Measurements from ENCODE around the gene OCIAD2.
A peak's percentile ranks its signal among the peaks of the same experiment; 100 is the strongest.
"Not testable (repeated sequence)": the region's sequence is repeated elsewhere in the genome, so short reads cannot be mapped to it uniquely, and the experiment has no call there.

The OCIAD2 gene

GRCh38 chr4:48906206-48907173 is at the start of gene OCIAD2:
Gene OCIAD2 (minus strand): TSS chr4:48906774. CDS start chr4:48904549, 2,225 bp downstream.
- DNase-seq (ENCODE audit: low read depth in 2 of 2) = peak; percentile 51 to 71

GRCh38 chr4:48954314-48954713 is 47.7 kb upstream of the OCIAD2 start:
- DNase-seq (ENCODE audit: low read depth in 2 of 2) = no peak

- DNase-seq (ENCODE audit: low read depth in 2 of 2) = no peak
Observed at GRCh38 chr4:48949518-48950219, 43.1 kb upstream of the OCIAD2 start.

- DNase-seq (ENCODE audit: low read depth in 2 of 2) = no peak
Observed at GRCh38 chr4:48949086-48949485, 42.5 kb upstream of the OCIAD2 start.

- DNase-seq (ENCODE audit: low read depth in 2 of 2) = no peak
Observed at GRCh38 chr4:48947731-48948130, 41.2 kb upstream of the OCIAD2 start.

- DNase-seq (ENCODE audit: low read depth in 2 of 2) = no peak
Observed at GRCh38 chr4:48945981-48946380, 39.4 kb upstream of the OCIAD2 start.

- peak in 1 of 2 donors; percentile 2 for DNase-seq (ENCODE audit: low read depth in 2 of 2)
Observed at GRCh38 chr4:48944756-48945241, 38.2 kb upstream of the OCIAD2 start.

GRCh38 chr4:48944252-48944651 is 37.7 kb upstream of the OCIAD2 start:
- DNase-seq (ENCODE audit: low read depth in 2 of 2) = no peak

GRCh38 chr4:48943387-48943786 is 36.8 kb upstream of the OCIAD2 start:
- DNase-seq (ENCODE audit: low read depth in 2 of 2) = no peak

GRCh38 chr4:48939785-48940184 is 33.2 kb upstream of the OCIAD2 start:
- DNase-seq (ENCODE audit: low read depth in 2 of 2) = no peak

- DNase-seq (ENCODE audit: low read depth in 2 of 2) = no peak
Observed at GRCh38 chr4:48938831-48939230, 32.3 kb upstream of the OCIAD2 start.

GRCh38 chr4:48937033-48937432 is 30.5 kb upstream of the OCIAD2 start:
- no peak for DNase-seq (ENCODE audit: low read depth in 2 of 2)

- no peak for DNase-seq (ENCODE audit: low read depth in 2 of 2)
Observed at GRCh38 chr4:48931459-48931858, 24.9 kb upstream of the OCIAD2 start.

- no peak for DNase-seq (ENCODE audit: low read depth in 2 of 2)
Observed at GRCh38 chr4:48930654-48931053, 24.1 kb upstream of the OCIAD2 start.

- DNase-seq (ENCODE audit: low read depth in 2 of 2) = no peak
Observed at GRCh38 chr4:48924416-48924815, 17.8 kb upstream of the OCIAD2 start.

GRCh38 chr4:48923065-48923464 is 16.5 kb upstream of the OCIAD2 start:
- not testable (repeated sequence) for DNase-seq (ENCODE audit: low read depth in 2 of 2)

- DNase-seq (ENCODE audit: low read depth in 2 of 2) = no peak
Observed at GRCh38 chr4:48914311-48914710, 7.7 kb upstream of the OCIAD2 start.

GRCh38 chr4:48913346-48913745 is 6.8 kb upstream of the OCIAD2 start:
- DNase-seq (ENCODE audit: low read depth in 2 of 2) = no peak

GRCh38 chr4:48912349-48912748 is 5.8 kb upstream of the OCIAD2 start:
- DNase-seq (ENCODE audit: low read depth in 2 of 2) = no peak

- DNase-seq (ENCODE audit: low read depth in 2 of 2) = no peak
Observed at GRCh38 chr4:48910511-48910910, 3.9 kb upstream of the OCIAD2 start.

- DNase-seq (ENCODE audit: low read depth in 2 of 2) = peak in 1 of 2 donors; percentile 21
Observed at GRCh38 chr4:48909697-48910096, 3.1 kb upstream of the OCIAD2 start.

GRCh38 chr4:48908687-48909086 is 2.1 kb upstream of the OCIAD2 start:
- DNase-seq (ENCODE audit: low read depth in 2 of 2) = no peak

Data from stimulated activated CD4-positive, alpha-beta T cell treated with anti-CD3 and anti-CD28 coated beads, Interleukin-1b, Interleukin-23, amount 100 ng/mL, for 1 hour (primary cell).